NB4 (cell line): ENCODE measurements around the gene MYO1F.

Experiments used
- MYC ChIP-seq: IDR thresholded peaks from 2 replicates; pipeline ENCODE4 v1.6.1; 2011; ENCODE audit warnings: low read depth, low read length
- POLR2A ChIP-seq: IDR thresholded peaks from 2 replicates; pipeline ENCODE4 v1.6.1; 2011; ENCODE audit warnings: mild to moderate bottlenecking; ENCODE audit not compliant: insufficient read length; ENCODE audit errors: extremely low read depth
- TF ChIP-seq, protein P1 (sequence below): IDR thresholded peaks from one replicate; pipeline ENCODE4 v1.5.1; 2012; ENCODE audit warnings: low read depth, low read length
- TF ChIP-seq, protein P2 (sequence below): IDR thresholded peaks from 2 replicates; pipeline ENCODE4 v1.6.1; 2011; ENCODE audit warnings: low read depth, low read length

DNA sequence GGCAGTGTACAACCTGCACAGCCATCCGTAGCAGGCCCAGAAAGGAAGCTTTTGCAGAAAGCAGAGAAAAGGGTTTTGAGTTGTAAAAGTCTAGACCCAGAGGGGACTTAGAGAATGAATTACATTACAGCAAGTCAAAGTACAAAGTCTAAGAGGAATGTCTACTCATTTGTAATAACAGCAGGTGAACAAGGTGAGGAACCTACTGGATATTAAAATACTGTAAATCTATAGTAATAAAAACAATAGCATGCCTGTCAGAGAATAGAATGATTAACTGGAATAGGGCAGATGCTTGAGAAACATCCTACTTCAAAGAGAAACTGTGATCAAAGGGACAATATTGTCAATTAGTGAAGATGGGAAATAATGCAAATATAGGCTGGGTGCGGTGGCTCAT is 45.0 kb downstream of the MYO1F start:
- TF ChIP-seq, protein P1, sequence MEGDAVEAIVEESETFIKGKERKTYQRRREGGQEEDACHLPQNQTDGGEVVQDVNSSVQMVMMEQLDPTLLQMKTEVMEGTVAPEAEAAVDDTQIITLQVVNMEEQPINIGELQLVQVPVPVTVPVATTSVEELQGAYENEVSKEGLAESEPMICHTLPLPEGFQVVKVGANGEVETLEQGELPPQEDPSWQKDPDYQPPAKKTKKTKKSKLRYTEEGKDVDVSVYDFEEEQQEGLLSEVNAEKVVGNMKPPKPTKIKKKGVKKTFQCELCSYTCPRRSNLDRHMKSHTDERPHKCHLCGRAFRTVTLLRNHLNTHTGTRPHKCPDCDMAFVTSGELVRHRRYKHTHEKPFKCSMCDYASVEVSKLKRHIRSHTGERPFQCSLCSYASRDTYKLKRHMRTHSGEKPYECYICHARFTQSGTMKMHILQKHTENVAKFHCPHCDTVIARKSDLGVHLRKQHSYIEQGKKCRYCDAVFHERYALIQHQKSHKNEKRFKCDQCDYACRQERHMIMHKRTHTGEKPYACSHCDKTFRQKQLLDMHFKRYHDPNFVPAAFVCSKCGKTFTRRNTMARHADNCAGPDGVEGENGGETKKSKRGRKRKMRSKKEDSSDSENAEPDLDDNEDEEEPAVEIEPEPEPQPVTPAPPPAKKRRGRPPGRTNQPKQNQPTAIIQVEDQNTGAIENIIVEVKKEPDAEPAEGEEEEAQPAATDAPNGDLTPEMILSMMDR: no peak
- TF ChIP-seq POLR2A (no peak), MYC (no peak)
- TF ChIP-seq, protein P2, sequence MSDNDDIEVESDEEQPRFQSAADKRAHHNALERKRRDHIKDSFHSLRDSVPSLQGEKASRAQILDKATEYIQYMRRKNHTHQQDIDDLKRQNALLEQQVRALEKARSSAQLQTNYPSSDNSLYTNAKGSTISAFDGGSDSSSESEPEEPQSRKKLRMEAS: no peak
